Measurements from ENCODE around the gene LINGO3.

The LINGO3 gene

GRCh38 chr19:2261438-2262172 lies 46.3 kb downstream of the LINGO3 start:
- no peak for DNase-seq (ENCODE audit: low read depth)

- DNase-seq (ENCODE audit: low read depth) = no peak
Measured at GRCh38 chr19:2260341-2260805, 47.6 kb downstream of the LINGO3 start.

GRCh38 chr19:2259336-2259735 lies 48.6 kb downstream of the LINGO3 start:
- no peak for DNase-seq (ENCODE audit: low read depth)

Measured in activated T-helper 9 cell treated with anti-CD3 and anti-CD28 coated beads, Interleukin-2, amount 50 U/mL, for 16 hours (primary cell).